Measurements from ENCODE around the gene TMEM132D. TPM values are rescaled to one million over a fixed set of nuclear protein-coding genes. Genes with fewer than 3 reads are reported as not detected.

The TMEM132D gene
- total RNA-seq, 4 donors from 2014 or later: 0.17 TPM; not detected in 3

- TF ChIP-seq, protein P1, sequence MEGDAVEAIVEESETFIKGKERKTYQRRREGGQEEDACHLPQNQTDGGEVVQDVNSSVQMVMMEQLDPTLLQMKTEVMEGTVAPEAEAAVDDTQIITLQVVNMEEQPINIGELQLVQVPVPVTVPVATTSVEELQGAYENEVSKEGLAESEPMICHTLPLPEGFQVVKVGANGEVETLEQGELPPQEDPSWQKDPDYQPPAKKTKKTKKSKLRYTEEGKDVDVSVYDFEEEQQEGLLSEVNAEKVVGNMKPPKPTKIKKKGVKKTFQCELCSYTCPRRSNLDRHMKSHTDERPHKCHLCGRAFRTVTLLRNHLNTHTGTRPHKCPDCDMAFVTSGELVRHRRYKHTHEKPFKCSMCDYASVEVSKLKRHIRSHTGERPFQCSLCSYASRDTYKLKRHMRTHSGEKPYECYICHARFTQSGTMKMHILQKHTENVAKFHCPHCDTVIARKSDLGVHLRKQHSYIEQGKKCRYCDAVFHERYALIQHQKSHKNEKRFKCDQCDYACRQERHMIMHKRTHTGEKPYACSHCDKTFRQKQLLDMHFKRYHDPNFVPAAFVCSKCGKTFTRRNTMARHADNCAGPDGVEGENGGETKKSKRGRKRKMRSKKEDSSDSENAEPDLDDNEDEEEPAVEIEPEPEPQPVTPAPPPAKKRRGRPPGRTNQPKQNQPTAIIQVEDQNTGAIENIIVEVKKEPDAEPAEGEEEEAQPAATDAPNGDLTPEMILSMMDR (IDR thresholded peaks at IDR 0.05): no peak
- TF ChIP-seq POLR2A (IDR thresholded peaks at IDR 0.05; ENCODE audit: low read depth) (no peak), POLR2AphosphoS5 (IDR thresholded peaks at IDR 0.05) (no peak), EP300 (IDR thresholded peaks at IDR 0.05) (no peak)
- Histone ChIP-seq H3K36me3 (no peaks in the 10 kb centered on the region), H3K27ac (replicated peaks in 1 of 4) (no peak overlapping the region), H3K9me3 (no peaks in the 10 kb centered on the region), H3K4me3 (no peak overlapping the region), H3K4me1 (no peaks in the 10 kb centered on the region), H3K27me3 (peaks cover 0 to 31% (median 0%) of the 10 kb centered on the region in 4 donors)
- WGBS: 78% methylated on average over 21 of the region's 21 CpGs
- no peak for DNase-seq (ENCODE audit: extremely low spot score)
- intact Hi-C loops (cut with DNase I): no loop called here
These were observed 63.5 kb downstream of the TMEM132D start for GRCh38 chr12:129840145-129840884.

DNA sequence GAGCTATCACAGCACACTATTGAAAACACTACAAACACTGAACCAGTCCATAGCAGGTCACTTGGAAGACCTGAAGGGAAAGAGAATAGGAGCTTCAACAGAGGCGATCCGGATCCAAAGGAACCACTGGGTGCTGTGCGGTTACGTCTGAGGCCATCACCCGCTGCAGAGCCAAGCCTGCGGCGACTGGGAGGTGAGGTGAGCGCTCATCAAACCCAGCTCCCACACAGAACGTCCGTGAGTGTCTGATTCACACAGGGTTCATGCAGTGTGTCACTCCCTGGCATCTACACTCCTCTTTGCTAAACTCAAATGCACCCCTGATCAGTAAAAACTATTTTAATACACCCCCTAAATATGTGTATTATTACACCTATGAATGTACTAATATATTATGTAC lies 64.1 kb downstream of the TMEM132D start:
- Histone ChIP-seq H3K4me3 (no peak overlapping the region), H3K27me3 (peaks cover 0 to 33% (median 0%) of the 10 kb centered on the region in 4 donors), H3K36me3 (no peaks in the 10 kb centered on the region), H3K9me3 (no peaks in the 10 kb centered on the region), H3K4me1 (no peaks in the 10 kb centered on the region), H3K27ac (replicated peaks in 1 of 4) (no peak overlapping the region)
- no peak for DNase-seq (ENCODE audit: extremely low spot score)
- TF ChIP-seq POLR2A (IDR thresholded peaks at IDR 0.05; ENCODE audit: low read depth) (no peak), EP300 (IDR thresholded peaks at IDR 0.05) (no peak), POLR2AphosphoS5 (IDR thresholded peaks at IDR 0.05) (no peak)
- TF ChIP-seq, protein P1 (IDR thresholded peaks at IDR 0.05): no peak
- 86% methylated on average over 10 of the region's 10 CpGs for WGBS
- intact Hi-C loops (cut with DNase I): no loop called here

DNA sequence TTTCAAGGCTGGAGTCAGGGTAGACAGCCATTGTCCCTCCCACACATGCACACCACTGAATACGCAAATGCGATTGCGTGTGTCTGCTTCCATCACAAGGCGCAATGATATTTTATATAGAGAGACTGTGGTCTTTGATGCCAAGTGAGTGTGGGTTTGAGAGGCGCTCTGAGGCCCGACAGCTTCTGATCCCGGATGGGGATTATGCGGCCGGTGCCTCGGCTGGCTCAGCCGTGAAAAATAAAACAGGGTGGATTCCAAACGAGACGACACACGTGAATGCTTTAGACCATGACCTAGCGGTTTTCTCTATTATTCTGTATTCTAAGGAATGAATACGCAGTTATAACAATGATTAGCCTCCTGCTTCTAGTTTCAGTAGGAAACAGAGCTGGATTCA lies 72.5 kb downstream of the TMEM132D start:
- Histone ChIP-seq H3K27ac (replicated peaks in 1 of 4) (no peak overlapping the region), H3K27me3 (peaks cover 0 to 36% (median 0%) of the 10 kb centered on the region in 4 donors), H3K9me3 (peaks cover 0 to 4% (median 0%) of the 10 kb centered on the region in 4 donors), H3K4me1 (no peaks in the 10 kb centered on the region), H3K4me3 (no peak overlapping the region), H3K36me3 (no peaks in the 10 kb centered on the region)
- intact Hi-C loops (cut with DNase I): no loop called here
- WGBS: 82% methylated on average over 15 of the region's 16 CpGs
- no peak for TF ChIP-seq POLR2A (IDR thresholded peaks at IDR 0.05; ENCODE audit: low read depth)
- TF ChIP-seq, protein P1 (IDR thresholded peaks at IDR 0.05): no peak
- TF ChIP-seq POLR2AphosphoS5 (IDR thresholded peaks at IDR 0.05): no peak
- no peak for TF ChIP-seq EP300 (IDR thresholded peaks at IDR 0.05)
- DNase-seq (ENCODE audit: extremely low spot score): no peak

- Histone ChIP-seq H3K9me3 (peaks cover 0 to 4% (median 0%) of the 10 kb centered on the region in 4 donors), H3K4me3 (no peak overlapping the region), H3K27me3 (peaks cover 0 to 41% (median 0%) of the 10 kb centered on the region in 4 donors), H3K36me3 (no peaks in the 10 kb centered on the region), H3K4me1 (no peaks in the 10 kb centered on the region), H3K27ac (replicated peaks in 1 of 4) (no peak overlapping the region)
- TF ChIP-seq, protein P1 (IDR thresholded peaks at IDR 0.05): no peak
- no peak for TF ChIP-seq POLR2AphosphoS5 (IDR thresholded peaks at IDR 0.05)
- TF ChIP-seq POLR2A (IDR thresholded peaks at IDR 0.05; ENCODE audit: low read depth): no peak
- TF ChIP-seq EP300 (IDR thresholded peaks at IDR 0.05): no peak
- intact Hi-C loops (cut with DNase I): no loop called here
- no peak for DNase-seq (ENCODE audit: extremely low spot score)
- 48% methylated on average over 4 of the region's 4 CpGs for WGBS
These were observed 73.0 kb downstream of the TMEM132D start for GRCh38 chr12:129830796-129831195.
